Hematopoietic multipotent progenitor cell treated with erythropoietin and hydrocortisone succinate and interleukin-3 and kit ligand, for 8 days (in vitro differentiated cells): ENCODE measurements around the gene SSR3.
"Not testable (repeated sequence)": the region's sequence is repeated elsewhere in the genome, so short reads cannot be mapped to it uniquely, and the experiment has no call there.

ENCODE experiments used
- DNase-seq: peaks from one replicate; pipeline ENCODE4 v3.0.0-alpha.2; 2015

SSR3 gene

DNA sequence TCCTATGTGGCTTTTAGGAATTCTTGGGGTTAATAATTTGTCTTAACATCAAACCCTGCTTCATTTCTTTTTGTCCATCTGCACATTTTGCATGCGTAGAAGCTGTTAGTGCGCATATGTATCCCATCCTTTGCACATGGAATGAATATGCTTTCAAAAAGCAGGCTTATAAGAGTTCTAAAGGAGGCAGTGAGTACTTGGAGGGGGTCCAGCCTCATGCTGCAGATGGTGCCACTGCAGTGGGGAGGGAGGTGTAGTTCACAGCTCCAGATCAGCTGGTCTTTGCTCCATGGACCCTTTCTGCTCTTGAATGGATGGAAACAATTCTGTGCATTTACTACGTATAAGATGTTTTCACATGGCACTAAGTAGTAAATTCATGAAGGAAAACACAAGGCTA lies 20.7 kb upstream of the SSR3 start:
- DNase-seq = no peak

- not testable (repeated sequence) for DNase-seq
Measured at GRCh38 chr3:156569881-156570280, 15.0 kb upstream of the SSR3 start.

GRCh38 chr3:156569016-156569415 lies 14.1 kb upstream of the SSR3 start:
- DNase-seq = not testable (repeated sequence)

GRCh38 chr3:156563900-156564682 lies 9.2 kb upstream of the SSR3 start:
- no peak for DNase-seq

DNA sequence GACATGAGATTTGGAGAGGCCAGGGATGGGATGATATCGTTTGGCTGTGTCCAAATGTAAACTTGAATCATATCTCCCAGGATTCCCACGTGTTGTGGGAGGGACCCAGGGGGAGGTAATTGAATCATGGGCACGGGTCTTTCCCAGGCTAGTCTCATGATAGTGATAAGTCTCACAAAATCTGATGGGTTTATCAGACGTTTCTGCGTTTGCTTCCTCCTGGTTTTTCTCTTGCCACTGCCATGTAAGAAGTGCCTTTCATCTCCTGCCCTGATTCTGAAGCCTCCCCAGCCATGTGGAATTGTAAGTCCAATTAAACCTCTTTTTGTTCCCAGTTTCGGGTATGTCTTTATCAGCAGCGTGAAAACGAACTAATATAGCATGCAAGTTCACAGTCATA lies 7.6 kb upstream of the SSR3 start:
- not testable (repeated sequence) for DNase-seq

GRCh38 chr3:156561533-156561932 lies 6.6 kb upstream of the SSR3 start:
- no peak for DNase-seq

DNA sequence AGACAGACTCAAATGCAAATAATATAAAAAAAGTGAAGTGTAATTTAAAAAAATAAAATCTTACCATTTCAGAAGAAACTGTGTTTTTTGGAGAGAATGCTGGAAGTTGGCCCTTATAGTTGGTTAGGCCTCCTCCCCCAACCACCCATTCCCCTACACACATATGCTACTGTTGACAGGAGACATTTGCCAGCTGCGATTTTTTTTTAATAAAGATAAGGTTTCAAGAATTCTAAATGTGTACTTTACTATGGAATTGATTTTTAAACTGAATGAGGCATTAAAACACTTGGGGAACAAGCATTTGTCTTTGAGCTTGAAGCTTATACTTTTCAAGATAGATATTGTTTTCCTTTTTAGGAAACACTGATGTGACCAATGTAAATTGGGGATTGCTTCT lies 4.4 kb upstream of the SSR3 start:
- no peak for DNase-seq

GRCh38 chr3:156558389-156558788 lies 3.5 kb upstream of the SSR3 start:
- peak; percentile 54 for DNase-seq

DNA sequence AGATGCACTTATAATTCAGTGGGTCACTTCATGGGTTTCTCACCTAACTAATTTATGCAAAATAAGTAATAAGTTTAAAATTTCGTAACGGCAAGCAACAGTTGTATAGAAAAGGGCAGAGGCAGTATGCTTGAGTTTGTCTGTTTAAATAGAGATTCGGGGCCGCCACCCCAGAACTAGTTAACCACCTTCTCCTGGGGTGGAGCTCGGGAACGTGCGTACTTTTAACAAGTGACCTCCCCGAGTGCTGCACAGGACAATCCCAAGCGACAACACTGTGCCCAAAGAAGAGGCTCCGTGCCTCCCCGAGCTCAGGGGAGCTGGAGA lies 439 bp downstream of the SSR3 start:
- DNase-seq = no peak

DNA sequence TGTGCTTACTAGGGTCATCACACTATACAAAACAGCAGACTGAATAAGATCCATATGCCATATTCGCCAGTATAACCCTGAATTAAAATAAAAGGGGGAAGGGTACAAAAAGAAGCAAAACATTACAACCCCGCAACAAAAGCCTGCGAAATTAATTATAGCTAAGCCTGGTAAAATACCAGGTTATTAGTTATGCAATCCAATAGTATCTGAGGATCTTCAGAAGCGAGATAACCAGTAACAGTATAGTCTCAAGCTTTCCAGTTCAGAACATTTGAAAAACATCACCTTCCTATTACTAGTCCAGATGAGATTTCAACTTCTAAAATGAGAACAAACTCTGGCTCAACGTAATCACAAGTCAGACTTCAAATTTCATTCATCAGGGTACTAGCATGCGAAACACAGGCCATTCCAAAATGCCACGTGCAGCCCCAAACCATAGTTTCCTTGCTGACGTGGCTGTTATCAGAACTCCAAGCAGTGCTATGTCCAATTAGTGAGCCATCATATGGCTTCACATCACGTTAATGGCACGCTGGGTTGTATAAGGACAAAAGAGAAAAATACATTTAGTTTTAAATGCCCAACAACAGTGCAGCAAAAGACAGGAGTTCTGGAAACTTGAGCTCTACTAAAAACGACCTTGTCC lies 1.1 kb downstream of the SSR3 start:
- peak; percentile 70 for DNase-seq

- no peak for DNase-seq
Measured at GRCh38 chr3:156552973-156553372, 1.9 kb downstream of the SSR3 start.

DNA sequence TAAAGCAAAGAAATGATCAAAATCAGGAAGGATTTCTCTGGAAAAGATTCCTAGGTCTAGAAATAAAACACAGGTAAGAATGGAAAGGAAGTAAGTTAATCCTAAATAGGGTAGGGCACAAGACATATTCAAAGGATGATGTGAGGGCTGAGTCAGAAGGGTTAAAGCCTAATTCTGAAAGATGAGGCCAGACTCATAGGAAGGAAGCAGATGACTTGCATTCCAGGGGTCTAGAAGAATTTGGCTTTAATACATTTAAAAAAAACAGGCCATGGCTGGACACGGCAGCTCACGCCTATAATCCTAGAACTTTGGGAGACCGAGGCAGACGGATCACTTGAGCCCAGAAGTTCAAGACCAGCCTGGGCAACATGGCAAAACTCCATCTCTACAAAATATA lies 3.2 kb downstream of the SSR3 start:
- no peak for DNase-seq

DNA sequence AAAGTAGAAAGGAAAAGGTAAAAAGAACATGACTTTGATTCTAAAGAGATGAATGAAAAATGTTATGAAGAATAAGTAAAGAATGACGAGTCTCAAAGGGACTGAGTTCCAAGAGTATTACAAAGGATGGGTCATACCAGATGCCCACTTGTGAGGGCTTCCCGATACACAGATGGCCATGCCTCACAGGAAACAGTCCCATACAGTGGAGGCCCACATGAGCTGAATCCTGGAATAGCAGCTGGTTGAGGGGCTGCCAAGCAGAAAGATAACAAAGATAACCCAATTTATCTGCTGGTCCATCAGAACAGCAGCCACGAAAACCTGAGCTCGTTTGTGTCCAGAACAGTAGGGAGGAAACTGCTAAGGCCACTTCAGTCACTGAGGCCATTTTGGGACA lies 3.7 kb downstream of the SSR3 start:
- DNase-seq = no peak

GRCh38 chr3:156548902-156549301 lies 6.0 kb downstream of the SSR3 start:
- DNase-seq = no peak

- DNase-seq = no peak
Measured at GRCh38 chr3:156548041-156548687, 6.8 kb downstream of the SSR3 start.

GRCh38 chr3:156547637-156548036 lies 7.3 kb downstream of the SSR3 start:
- no peak for DNase-seq

- DNase-seq = no peak
Measured at GRCh38 chr3:156543043-156543555, 11.8 kb downstream of the SSR3 start.

DNA sequence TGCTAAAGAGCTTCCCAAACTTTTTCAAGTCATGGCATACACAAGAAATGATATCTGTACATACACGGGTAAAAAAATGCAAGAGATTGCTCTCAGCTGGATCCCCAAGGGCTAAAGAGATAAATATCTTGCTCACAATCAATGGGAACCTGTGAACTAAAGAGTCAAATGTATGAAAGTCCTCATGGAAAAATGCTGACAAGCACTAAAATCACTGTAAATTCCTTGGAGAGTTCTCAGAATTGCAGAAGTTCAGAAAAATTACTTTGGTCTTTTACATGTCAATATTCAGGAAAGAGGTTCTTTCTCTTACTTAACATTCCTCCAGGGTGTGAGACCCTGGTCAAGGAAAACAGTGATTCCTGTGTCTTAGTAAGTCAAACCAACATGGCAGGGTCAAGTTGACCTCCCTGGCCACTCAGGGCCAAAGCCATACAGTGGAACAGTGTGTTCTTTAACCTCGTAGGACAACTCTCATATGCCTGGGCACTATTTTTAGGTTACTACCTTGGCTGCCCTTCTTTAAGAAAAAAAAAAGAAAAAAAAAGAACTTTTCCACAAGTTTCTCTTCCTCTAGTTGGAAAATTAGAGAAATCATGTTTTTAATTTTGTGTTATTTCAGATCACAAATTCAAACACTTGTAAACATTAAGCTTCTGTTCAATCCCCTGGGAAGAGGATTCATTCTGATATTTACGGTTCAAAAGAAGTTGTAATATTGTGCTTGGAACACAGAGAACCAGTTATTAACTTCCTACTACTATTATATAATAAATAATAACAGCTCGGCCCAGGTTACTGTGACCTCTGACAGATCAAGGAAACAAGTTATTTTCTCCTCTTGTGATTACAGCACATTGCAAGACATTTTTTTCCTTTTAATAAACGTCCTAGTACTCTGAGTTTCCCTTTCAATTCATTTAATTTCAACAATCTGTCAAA lies 12.5 kb downstream of the SSR3 start:
- DNase-seq = no peak

- DNase-seq = no peak
Measured at GRCh38 chr3:156539802-156540201, 15.1 kb downstream of the SSR3 start.

DNA sequence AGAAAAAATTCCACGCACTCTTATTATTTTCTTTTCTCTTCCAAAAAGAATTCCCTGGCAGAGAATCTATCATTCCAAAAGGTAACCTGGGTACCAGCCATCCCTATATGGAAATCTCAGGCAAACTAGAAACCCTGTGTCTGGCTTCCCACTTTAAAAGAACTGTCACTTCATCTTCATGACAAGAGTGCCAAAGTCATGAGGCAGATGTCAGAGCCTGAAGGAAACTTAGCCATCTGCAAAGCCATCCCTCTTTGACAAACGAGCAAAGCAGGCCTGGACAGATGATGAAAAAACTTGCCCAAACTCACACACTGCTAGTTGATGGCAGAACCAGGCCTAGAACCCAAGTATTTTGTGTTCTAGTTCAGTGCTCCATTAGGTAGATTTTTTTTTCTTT lies 15.9 kb downstream of the SSR3 start:
- no peak for DNase-seq

GRCh38 chr3:156536524-156537316 lies 18.2 kb downstream of the SSR3 start:
- no peak for DNase-seq

DNA sequence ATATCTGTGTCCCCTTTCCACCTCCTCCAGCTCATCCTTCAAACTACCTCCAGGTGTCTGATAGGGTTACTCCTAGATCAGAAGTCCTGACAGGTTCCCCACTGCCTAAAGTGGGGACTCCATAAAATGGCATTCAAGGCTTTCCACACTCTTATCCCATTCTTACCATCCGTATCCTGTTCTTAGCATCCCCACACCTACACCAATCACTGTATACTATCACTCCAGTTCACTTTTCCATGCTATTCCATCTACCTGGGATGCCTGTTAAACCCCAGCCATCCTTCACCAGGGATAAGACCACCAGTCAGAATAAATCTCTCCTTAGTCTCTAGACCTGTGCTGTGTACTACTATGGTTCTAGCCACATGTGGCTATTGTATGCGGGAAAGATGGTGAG lies 19.1 kb downstream of the SSR3 start:
- no peak for DNase-seq
